Ascending aorta (tissue), 2 donors: ENCODE results near the gene ECM2. TPM values are rescaled to one million over a fixed set of nuclear protein-coding genes. Genes with fewer than 3 reads are reported as not detected.

Experiments
- DNase-seq, 2 donors: peaks; one replicate each; pipeline ENCODE4 v3.0.0-alpha.2; 2019; ENCODE audit warnings: low spot score in 2 of 2
- H3K27ac ChIP-seq, 2 donors: fragments of 200-600 bp; sonication (generic); one replicate each; pipeline ENCODE4 v1.5.1; 2016 to 2017; ENCODE audit warnings: mild to moderate bottlenecking in 1 of 2
- H3K27me3 ChIP-seq: fragments of 200-600 bp; sonication (generic); one replicate; pipeline ENCODE4 v1.5.1; 2017
- H3K36me3 ChIP-seq, 2 donors: fragments of 200-600 bp; sonication (generic); one replicate each; pipeline ENCODE4 v1.5.1; 2016
- H3K4me1 ChIP-seq, 2 donors: fragments of 200-600 bp; sonication (generic); one replicate each; pipeline ENCODE4 v1.5.1; 2016 to 2017; ENCODE audit warnings: mild to moderate bottlenecking in 1 of 2
- H3K4me3 ChIP-seq, 2 donors: fragments of 200-600 bp; sonication (generic); one replicate each; pipeline ENCODE4 v1.5.1; 2016 to 2017; ENCODE audit warnings: mild to moderate bottlenecking in 1 of 2
- H3K9me3 ChIP-seq, 2 donors: fragments of 200-600 bp; sonication (generic); one replicate each; pipeline ENCODE4 v1.5.1; 2016
- CTCF ChIP-seq, 3 experiments: fragments of 200-600 bp in 2 of 3; fragments of 450-650 bp in 1 of 3; sonication (generic) in 2 of 3; IDR thresholded peaks; one replicate each; pipeline ENCODE4 v1.5.1; 2016 to 2019; ENCODE audit warnings: antibody characterized with exemption in 3 of 3, mild to moderate bottlenecking in 1 of 3, moderate library complexity in 1 of 3
- intact Hi-C: fragments of 100-400 bp; cut with DNase I; formaldehyde crosslinking; loops from one replicate; pipeline ENCODE4 v1.15.1; 2023
- total RNA-seq: library from RNA; depleted of rRNA; stranded (reverse); fragments of >200 nt; gene quantifications from one replicate; pipeline ENCODE4 v1.1.0, GENCODE V29; 2016

The ECM2 gene
- total RNA-seq, 1 donor from 2014 or later, result 20.1 TPM

GRCh38 chr9:92550765-92551164 lies 15.0 kb upstream of the ECM2 start:
- H3K4me1 ChIP-seq, result no peaks in the 10 kb centered on the region
- H3K27me3 ChIP-seq, result no peaks in the 10 kb centered on the region
- H3K36me3 ChIP-seq, result no peaks in the 10 kb centered on the region
- no peak overlapping the region for H3K27ac ChIP-seq
- no peak for TF ChIP-seq CTCF (IDR thresholded peaks at IDR 0.05)
- DNase-seq, result no peak
- no peaks in the 10 kb centered on the region for H3K9me3 ChIP-seq
- intact Hi-C loops, result no loop called here
- H3K4me3 ChIP-seq, result no peak overlapping the region

GRCh38 chr9:92547356-92547755 lies 11.6 kb upstream of the ECM2 start:
- no peaks in the 10 kb centered on the region for H3K27me3 ChIP-seq
- H3K36me3 ChIP-seq, result no peaks in the 10 kb centered on the region
- no peak for TF ChIP-seq CTCF (IDR thresholded peaks at IDR 0.05)
- H3K4me3 ChIP-seq, result no peak overlapping the region
- no peak overlapping the region for H3K27ac ChIP-seq
- no peak for DNase-seq
- H3K9me3 ChIP-seq, result no peaks in the 10 kb centered on the region
- H3K4me1 ChIP-seq, result no peaks in the 10 kb centered on the region
- intact Hi-C loops, result no loop called here

GRCh38 chr9:92545002-92545510 lies 9.3 kb upstream of the ECM2 start:
- Histone ChIP-seq H3K9me3 (no peaks in the 10 kb centered on the region), H3K27me3 (no peaks in the 10 kb centered on the region), H3K27ac (no peak overlapping the region), H3K36me3 (no peaks in the 10 kb centered on the region), H3K4me1 (no peaks in the 10 kb centered on the region), H3K4me3 (no peak overlapping the region)
- intact Hi-C loops, result no loop called here
- no peak for DNase-seq
- no peak for TF ChIP-seq CTCF (IDR thresholded peaks at IDR 0.05)

GRCh38 chr9:92543972-92544371 lies 8.2 kb upstream of the ECM2 start:
- Histone ChIP-seq H3K4me3 (no peak overlapping the region), H3K27me3 (no peaks in the 10 kb centered on the region), H3K4me1 (no peaks in the 10 kb centered on the region), H3K27ac (no peak overlapping the region), H3K36me3 (no peaks in the 10 kb centered on the region), H3K9me3 (no peaks in the 10 kb centered on the region)
- intact Hi-C loops, result no loop called here
- TF ChIP-seq CTCF (IDR thresholded peaks at IDR 0.05), result no peak
- no peak for DNase-seq

- intact Hi-C loops, result loop anchor here (5.0 kb wide), 3 partner anchors 64 to 131 kb away; no protein-coding TSS in a partner anchor
Observed at GRCh38 chr9:92538541-92538940, 2.8 kb upstream of the ECM2 start.

More at GRCh38 chr9:92538541-92538940, 2.8 kb upstream of the ECM2 start:
- Histone ChIP-seq H3K27ac (peak overlapping the region in 1 of 2 donors; percentile 72), H3K4me1 (peaks cover 5 to 19% of the 10 kb centered on the region in 2 donors), H3K4me3 (no peak overlapping the region), H3K27me3 (no peaks in the 10 kb centered on the region), H3K36me3 (no peaks in the 10 kb centered on the region), H3K9me3 (no peaks in the 10 kb centered on the region)
- TF ChIP-seq CTCF (IDR thresholded peaks at IDR 0.05), result no peak
- DNase-seq, result no peak
